Measurements from ENCODE around the gene IPO13.

GRCh38 chr1:44016890-44017400 is 70.2 kb downstream of the IPO13 start:
- TF ChIP-seq CTCF (conservative IDR thresholded peaks at IDR 0.05; ENCODE audit: low read length) (no peak), EZH2phosphoT487 (IDR thresholded peaks at IDR 0.05; ENCODE audit: borderline replicate concordance) (no peak)
